NOMO-1 (cell line): Measurements from ENCODE around the gene PANX3.
A peak's percentile ranks its signal among the peaks of the same experiment; 100 is the strongest.
"Not testable (repeated sequence)": the region's sequence is repeated elsewhere in the genome, so short reads cannot be mapped to it uniquely, and the experiment has no call there.

ENCODE experiments used
- DNase-seq, 2 experiments: peaks; one replicate each; lab custom pipeline; 2025; ENCODE audit not compliant: unreplicated experiment in 2 of 2; lab: John Stamatoyannopoulos, UW

The PANX3 gene

GRCh38 chr11:124611064-124611463 lies at the start of gene PANX3:
TSS of gene PANX3 (plus strand) at chr11:124611428. CDS start at chr11:124611557, 129 bp downstream.
- DNase-seq: no peak

GRCh38 chr11:124569697-124570096 lies 41.5 kb upstream of the PANX3 start, which contains the start of gene OR8A1:
TSS of gene OR8A1 (plus strand) at chr11:124569997. CDS start at chr11:124570120, 123 bp downstream.
- DNase-seq: no peak

GRCh38 chr11:124570160-124570559 lies 41.1 kb upstream of the PANX3 start:
- no peak for DNase-seq

- no peak for DNase-seq
Measured at GRCh38 chr11:124577716-124578427, 33.4 kb upstream of the PANX3 start.

- no peak for DNase-seq
Measured at GRCh38 chr11:124578761-124579160, 32.5 kb upstream of the PANX3 start.

GRCh38 chr11:124581817-124582216 lies 29.4 kb upstream of the PANX3 start:
- DNase-seq: no peak

- DNase-seq: no peak
Measured at GRCh38 chr11:124582565-124582964, 28.7 kb upstream of the PANX3 start.

GRCh38 chr11:124583781-124584180 lies 27.4 kb upstream of the PANX3 start:
- no peak for DNase-seq

GRCh38 chr11:124584681-124585372 lies 26.4 kb upstream of the PANX3 start:
- no peak for DNase-seq

- DNase-seq: peak; percentile 14 to 40
Measured at GRCh38 chr11:124586238-124586860, 24.9 kb upstream of the PANX3 start.

- no peak for DNase-seq
Measured at GRCh38 chr11:124591430-124591829, 19.8 kb upstream of the PANX3 start.

GRCh38 chr11:124592627-124593026 lies 18.6 kb upstream of the PANX3 start:
- DNase-seq: no peak

- no peak for DNase-seq
Measured at GRCh38 chr11:124595302-124595701, 15.9 kb upstream of the PANX3 start.

- no peak for DNase-seq
Measured at GRCh38 chr11:124597626-124598025, 13.6 kb upstream of the PANX3 start.

GRCh38 chr11:124600621-124601320 lies 10.5 kb upstream of the PANX3 start:
- DNase-seq: no peak

- DNase-seq: no peak
Measured at GRCh38 chr11:124602193-124602592, 9.0 kb upstream of the PANX3 start.

GRCh38 chr11:124602723-124603122 lies 8.5 kb upstream of the PANX3 start:
- not testable (repeated sequence) for DNase-seq

GRCh38 chr11:124605719-124606118 lies 5.5 kb upstream of the PANX3 start:
- peak; percentile 50 to 87 for DNase-seq

- DNase-seq: peak in 1 of 2 experiments; percentile 8
Measured at GRCh38 chr11:124608147-124608546, 3.1 kb upstream of the PANX3 start.

GRCh38 chr11:124610295-124610694 lies 933 bp upstream of the PANX3 start:
- no peak for DNase-seq

- DNase-seq: no peak
Measured at GRCh38 chr11:124612045-124612444, 817 bp downstream of the PANX3 start.
